GM13976 (cell line): ENCODE measurements around the gene DYNC1H1.
A peak's percentile ranks its signal among the peaks of the same experiment; 100 is the strongest.
"Not testable (repeated sequence)": the region's sequence is repeated elsewhere in the genome, so short reads cannot be mapped to it uniquely, and the experiment has no call there.

ENCODE experiments used
- DNase-seq: peaks from one replicate; pipeline ENCODE4 v3.0.0; 2012; ENCODE audit warnings: low spot score
- CTCF ChIP-seq: IDR thresholded peaks from 2 replicates; pipeline ENCODE4 v1.5.1; 2012; ENCODE audit warnings: borderline replicate concordance, mild to moderate bottlenecking; ENCODE audit not compliant: insufficient read depth; ENCODE audit errors: extremely low read depth, missing control alignments, control extremely low read depth
- in situ Hi-C: fragments of 300-500 bp; cut with MboI; formaldehyde crosslinking; loops from one replicate; pipeline ENCODE4 v1.12.0; 2022; ENCODE audit warnings: low sequenced_read_pairs, mixed read lengths, inconsistent platforms; ENCODE audit not compliant: unreplicated experiment

Gene DYNC1H1

GRCh38 chr14:101979666-101980065 lies 15.3 kb downstream of the DYNC1H1 start:
- in situ Hi-C loops = no loop called here
- TF ChIP-seq CTCF = no peak
- no peak for DNase-seq

- no peak for DNase-seq
- no peak for TF ChIP-seq CTCF
- in situ Hi-C loops = no loop called here
These were observed 15.9 kb downstream of the DYNC1H1 start for GRCh38 chr14:101980251-101980650.

GRCh38 chr14:101980700-101981099 lies 16.3 kb downstream of the DYNC1H1 start:
- no peak for TF ChIP-seq CTCF
- DNase-seq = peak; percentile 58
- in situ Hi-C loops = no loop called here

- in situ Hi-C loops = no loop called here
- DNase-seq = no peak
- no peak for TF ChIP-seq CTCF
These were observed 18.2 kb downstream of the DYNC1H1 start for GRCh38 chr14:101982621-101983020.

- DNase-seq, in situ Hi-C loops: not testable (repeated sequence)
These were observed 20.5 kb downstream of the DYNC1H1 start for GRCh38 chr14:101984831-101985230.

- in situ Hi-C loops = no loop called here
- no peak for TF ChIP-seq CTCF
- no peak for DNase-seq
These were observed 21.6 kb downstream of the DYNC1H1 start for GRCh38 chr14:101985957-101986356.

- in situ Hi-C loops = no loop called here
- TF ChIP-seq CTCF = no peak
- DNase-seq = no peak
These were observed 22.6 kb downstream of the DYNC1H1 start for GRCh38 chr14:101986953-101987352.

- in situ Hi-C loops = no loop called here
- DNase-seq = no peak
- TF ChIP-seq CTCF = no peak
These were observed 24.0 kb downstream of the DYNC1H1 start for GRCh38 chr14:101988377-101988776.
